Stomach (tissue), 4 donors: Measurements from ENCODE around the gene TUT4.

ENCODE experiments used
- CTCF ChIP-seq, 7 experiments: fragments of 450-650 bp in 4 of 7; fragments of 200-600 bp in 3 of 7; sonication (generic) in 3 of 7; IDR thresholded peaks; one replicate each; pipeline ENCODE4 v1.5.1; 2016 to 2019; ENCODE audit warnings: antibody characterized with exemption in 7 of 7, control low read depth in 2 of 7, mild to moderate bottlenecking in 1 of 7
- POLR2A ChIP-seq, 4 donors: fragments of 450-650 bp; IDR thresholded peaks; one replicate each; pipeline ENCODE4 v1.6.1; 2016; ENCODE audit warnings: antibody characterized with exemption in 4 of 4, control low read depth in 2 of 4, mild to moderate bottlenecking in 1 of 4, moderate library complexity in 1 of 4

- no peak for TF ChIP-seq CTCF (IDR thresholded peaks at IDR 0.05)
- TF ChIP-seq POLR2A (IDR thresholded peaks at IDR 0.05): no peak
Observed at GRCh38 chr1:52600533-52601179, 47.8 kb upstream of the TUT4 start.
